Measurements from ENCODE around the gene SPACA5.
"Not testable (repeated sequence)": the region's sequence is repeated elsewhere in the genome, so short reads cannot be mapped to it uniquely, and the experiment has no call there.

SPACA5 gene

DNA sequence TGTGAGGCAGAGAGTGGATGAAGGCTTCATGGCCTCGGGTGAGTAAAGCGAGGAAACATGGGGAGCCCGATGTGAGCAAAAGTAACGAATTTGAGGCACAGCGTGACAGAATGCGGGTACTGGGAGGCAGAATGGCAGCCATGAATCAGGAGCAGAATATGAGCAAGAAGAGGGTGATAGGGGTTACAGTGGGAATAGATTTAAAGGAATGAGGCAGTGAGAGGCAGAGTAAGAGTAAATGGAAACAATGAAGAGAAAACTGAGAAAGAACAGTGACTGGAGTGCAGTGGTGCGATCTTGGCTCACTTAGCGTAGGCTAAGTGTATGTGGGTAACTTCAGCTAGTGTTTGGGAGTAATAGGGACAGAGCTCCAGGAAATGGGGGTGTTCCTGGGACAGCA is at the start of gene SPACA5:
Gene SPACA5 (plus strand): TSS at position 301 of the 400 bp plus-strand sequence. CDS start 815 bp downstream, outside the sequence.
- DNase-seq = not testable (repeated sequence)

DNA sequence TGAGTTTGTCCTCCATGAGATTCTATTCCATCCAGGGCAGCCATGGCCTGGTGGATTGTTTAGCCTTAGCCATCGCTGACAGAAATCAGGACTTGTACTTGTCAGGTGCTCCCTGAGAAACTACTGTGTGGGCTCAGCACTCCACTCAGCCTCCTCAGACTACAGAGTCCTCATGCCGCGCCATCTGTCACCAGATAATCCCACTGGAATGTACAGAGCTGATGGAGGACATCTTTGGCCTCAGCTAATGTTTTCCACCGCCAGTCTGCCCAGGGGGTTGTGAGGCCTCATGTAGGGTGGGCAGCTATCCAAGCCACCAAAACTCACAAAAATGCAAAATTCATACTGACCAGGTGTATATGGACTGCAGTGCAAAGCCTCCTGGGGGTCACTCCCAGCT is 48.6 kb upstream of the SPACA5 start:
- DNase-seq = not testable (repeated sequence)

DNA sequence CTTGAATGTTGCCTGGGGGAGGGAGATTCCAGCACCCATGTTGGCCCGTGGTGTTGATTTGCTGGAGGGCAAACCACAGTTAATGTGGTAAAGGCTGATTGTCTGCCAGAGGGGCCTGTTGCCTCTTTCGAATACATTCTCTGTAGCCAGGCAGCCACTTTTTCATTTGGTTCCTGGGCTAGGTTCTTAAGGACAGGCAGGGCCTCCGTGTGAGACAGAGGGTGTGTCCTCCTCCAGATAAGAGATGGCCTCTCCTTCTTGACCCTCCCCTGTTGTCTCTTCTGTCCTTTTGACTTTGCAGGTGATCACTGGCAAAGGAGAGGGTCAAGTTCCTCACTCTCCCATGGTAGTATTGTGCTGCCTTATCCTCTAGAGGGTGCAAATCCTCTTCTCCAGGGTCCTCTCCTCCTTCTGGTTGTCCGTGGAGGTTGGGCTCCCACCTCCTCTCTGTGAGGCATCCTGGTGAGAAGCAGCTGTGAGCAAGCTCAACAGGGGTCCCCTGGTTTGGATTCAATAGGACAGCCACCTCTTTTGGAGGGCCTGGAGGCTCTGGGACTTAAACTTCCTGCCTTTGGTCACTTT is 47.9 kb upstream of the SPACA5 start:
- DNase-seq = peak; percentile 62

DNA sequence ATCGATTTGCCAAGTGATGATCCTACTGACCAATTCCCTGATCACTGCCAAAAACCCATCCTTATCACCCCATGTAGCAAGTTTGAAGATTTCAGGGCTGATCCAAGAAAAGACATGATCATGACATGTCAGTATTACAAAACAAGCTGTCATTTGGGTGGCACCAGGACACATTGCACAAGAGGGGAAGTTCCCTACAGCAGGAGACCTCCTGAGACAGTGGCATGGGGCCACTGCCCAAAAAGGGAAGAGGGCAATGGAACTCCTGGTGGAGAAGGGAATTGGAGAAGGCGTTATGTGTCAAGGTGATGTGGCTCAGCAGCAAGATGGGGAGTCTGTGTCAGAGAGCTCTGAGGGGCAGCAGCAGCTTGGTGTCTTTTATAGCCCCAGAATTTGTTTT is 46.4 kb upstream of the SPACA5 start:
- DNase-seq = no peak

DNA sequence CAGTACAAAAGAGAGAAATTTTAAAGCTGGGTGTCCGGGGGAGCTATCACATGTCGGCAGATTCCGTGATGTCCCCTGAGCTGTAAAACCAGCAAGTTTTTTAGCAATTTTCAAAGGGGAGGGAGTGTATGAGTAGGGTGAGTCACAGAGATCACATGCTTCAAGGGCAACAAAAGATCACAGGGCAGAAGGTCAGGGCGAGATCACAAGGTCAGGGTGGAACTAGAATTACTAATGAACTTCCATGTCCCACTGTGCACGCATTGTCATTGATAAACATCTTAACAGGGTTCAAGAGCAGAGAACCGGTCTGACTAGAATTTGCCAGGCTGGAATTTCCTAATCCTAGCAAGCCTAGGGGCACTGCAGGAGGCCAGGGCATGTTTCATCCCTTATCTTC is 45.0 kb upstream of the SPACA5 start:
- not testable (repeated sequence) for DNase-seq

DNA sequence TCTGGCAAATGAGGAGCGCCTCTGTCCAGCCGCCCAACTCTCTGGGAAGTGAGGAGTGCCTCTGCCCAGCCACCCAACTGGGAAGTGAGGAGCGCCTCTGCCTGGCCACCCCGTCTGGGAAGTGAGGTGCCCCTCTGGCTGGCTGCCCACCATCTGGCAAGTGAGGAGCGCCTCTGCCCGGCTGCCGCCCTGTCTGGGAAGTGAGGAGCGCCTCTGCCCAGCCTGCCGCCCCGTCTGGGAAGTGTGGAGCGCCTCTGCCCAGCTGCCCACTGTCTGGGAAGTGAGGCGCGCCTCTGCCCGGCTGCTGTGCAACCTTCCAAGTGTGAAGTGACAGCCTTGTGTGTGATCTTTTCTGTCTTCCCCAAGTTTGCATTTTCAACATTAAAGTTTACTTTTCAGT is 41.3 kb upstream of the SPACA5 start:
- not testable (repeated sequence) for DNase-seq

DNA sequence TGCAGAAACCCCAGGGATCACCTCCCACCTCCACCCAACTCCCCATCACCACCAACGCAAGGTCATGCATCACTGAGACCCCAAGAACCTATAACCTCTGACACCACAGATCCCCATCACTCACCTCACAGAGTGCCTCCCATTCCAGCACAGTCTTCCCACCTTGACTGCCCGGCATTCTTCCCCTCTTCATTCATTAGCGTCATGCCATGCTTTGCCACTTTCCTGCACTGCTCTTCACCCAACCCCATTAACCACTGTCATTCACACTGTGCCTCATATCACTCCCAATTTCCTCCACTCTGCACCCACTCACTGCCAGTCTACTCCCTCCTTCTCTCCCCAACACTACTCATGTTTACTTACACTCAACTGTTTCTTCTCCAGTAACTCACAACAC is 33.6 kb upstream of the SPACA5 start:
- no peak for DNase-seq

DNA sequence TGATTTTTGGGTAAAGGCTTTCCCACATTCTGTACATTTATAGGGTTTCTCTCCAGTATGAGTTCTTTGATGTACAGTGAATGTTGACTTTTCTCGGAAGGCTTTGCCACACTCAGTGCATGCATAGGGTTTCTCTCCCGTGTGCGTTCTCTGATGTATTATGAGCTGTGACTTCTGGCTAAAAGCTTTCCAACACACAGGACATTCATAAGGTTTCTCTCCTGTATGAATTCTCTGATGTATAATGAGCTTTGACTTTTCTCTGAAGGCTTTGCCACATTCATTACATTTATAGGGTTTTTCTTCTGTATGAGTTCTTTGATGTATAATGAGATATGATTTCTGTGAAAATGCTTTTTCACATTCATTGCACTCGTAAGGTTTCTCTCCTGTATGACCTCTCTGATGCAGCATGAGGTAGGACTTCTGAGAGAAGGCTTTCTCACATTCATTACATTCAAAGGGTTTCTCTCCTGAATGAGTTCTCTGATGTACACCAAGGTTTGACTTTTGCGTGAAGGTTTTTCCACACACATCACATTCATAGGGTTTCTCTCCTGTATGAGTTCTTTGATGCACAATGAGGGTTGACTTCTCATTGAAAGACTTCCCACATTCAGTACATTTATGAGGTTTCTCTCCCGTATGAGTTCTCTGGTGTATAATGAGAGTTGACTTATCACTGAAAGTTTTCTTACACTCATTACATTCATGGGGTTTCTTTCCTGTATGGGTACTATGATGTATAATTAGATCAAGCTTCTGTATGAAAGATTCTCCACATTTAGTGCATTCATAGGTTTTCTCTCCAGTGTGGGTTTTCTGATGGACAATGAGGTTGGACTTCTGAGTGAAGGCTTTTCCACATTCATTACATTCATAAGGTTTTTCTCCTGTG is 30.3 kb upstream of the SPACA5 start:
- DNase-seq = no peak

DNA sequence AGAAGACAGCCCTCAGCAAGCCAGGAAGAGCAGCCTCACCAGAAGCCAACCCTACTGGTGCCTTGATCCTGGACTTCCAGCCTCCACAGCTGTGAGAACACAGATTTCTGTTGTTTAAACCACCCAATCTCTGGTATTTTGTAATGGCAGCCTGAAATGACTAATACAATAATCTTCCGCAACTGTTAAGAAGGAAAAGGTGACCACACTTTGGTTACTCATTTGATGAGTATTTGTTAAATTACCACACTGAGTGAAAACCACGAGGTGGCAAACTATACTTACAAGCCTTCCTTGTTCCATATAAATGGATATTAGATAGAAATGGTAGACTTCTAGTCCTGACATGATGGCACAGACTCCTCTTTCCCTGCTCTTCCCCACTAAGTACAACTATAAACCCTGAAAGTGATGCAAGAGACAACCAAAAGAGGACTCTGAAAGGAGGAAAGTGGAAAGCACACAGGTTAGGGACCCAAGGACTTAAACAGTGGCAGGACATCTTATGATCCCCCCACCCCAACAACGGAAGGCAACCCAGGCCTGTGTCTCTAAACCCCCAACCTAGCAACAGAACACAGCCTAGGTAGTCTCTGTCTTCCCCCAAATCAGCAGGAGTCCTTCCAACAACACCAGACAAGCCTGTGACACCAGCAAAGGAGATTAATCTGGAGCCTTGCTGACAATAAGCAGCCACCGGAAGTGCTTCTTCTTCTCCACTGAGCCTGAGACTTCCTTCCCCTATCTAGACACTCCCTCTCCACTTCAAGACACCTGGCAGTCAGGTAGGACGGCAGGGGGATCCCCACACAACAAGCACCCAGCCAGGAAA is 15.3 kb upstream of the SPACA5 start:
- DNase-seq = no peak

DNA sequence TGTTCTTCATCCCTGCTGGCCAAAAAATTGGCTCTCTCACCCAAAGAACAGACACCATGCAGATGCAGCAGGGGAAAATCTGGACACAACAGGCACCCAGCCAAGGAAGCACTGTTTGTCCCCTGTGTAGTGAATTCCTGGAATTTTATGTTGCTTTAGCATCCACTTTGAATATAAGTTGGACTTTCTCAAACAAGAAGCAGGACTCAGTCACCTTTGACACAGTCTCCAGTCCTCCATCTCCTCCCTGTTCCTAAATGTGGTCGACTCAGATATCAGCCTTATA is 14.8 kb upstream of the SPACA5 start:
- DNase-seq = no peak

DNA sequence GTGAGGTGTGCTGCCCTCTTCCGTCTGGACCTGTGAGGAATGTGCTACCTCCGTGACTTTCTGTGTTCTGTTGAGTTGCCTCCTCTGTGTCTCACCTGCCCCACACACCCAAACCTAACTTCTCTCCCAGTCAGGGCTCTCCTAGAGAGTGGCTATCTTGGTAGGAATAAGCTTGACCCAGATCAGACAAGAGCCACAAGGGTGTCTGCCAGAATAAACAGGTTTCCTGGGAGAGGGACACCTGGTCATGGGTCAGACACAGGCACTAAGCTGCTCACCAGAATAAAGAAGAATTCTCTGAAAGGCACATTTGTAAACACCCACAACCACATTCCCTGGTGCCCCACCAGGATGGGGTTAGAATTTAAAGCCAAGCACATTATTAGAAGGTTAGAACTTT is 14.1 kb upstream of the SPACA5 start:
- no peak for DNase-seq

DNA sequence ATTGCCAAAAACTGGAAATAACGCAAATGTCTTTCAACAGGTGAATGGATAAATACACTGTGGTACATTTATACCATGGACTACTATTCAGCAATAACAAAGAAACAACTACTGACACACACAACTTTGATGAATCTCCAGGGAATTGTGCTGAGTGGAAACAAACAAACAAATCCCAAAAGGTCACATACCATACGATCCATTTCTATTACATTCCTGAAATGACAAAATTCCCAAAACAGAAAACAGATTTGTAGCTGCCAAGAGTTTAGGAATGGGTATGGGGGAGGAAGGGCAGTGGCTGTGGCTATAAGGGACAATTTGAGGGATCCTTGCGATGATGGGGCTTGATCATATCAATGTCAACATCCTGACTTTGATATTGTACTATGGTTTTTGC is 5.5 kb upstream of the SPACA5 start:
- DNase-seq = no peak

DNA sequence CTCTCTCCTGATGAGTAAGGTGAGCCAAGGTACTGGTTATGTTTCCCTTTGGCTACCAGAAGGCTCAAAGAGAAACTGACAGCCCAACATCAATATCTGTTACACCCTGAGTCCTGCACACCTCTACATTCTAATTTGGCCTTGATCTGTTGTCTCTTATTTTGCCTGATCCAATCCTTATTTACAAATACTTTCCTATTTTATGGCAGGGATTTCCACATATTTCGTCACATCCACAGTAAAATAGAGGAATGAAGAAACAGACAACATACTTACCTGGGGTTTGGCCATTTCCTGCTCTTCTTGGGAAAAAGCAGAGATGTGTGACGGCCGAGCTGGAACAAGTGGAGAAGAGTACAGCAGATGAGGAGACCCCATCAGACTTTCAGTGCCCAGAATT is 4.5 kb upstream of the SPACA5 start:
- DNase-seq = no peak

DNA sequence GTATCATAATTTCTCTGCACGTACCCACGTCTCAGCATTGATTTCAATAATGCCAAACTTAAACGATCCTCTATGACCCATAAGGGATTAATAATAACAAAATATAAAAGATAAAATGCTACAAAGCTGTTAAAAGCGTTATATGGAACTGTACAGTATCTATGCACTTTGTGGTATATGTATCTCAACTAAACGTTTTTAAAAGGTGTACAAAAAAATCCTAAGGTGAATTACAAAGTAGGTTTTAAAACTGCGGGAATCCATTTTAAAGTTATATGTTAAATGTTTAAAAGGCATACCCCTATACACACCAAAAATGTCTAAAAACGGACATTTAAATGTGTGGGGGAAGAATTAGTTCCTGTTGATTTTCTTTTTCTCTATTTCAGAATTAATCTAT is 3.9 kb upstream of the SPACA5 start:
- no peak for DNase-seq

DNA sequence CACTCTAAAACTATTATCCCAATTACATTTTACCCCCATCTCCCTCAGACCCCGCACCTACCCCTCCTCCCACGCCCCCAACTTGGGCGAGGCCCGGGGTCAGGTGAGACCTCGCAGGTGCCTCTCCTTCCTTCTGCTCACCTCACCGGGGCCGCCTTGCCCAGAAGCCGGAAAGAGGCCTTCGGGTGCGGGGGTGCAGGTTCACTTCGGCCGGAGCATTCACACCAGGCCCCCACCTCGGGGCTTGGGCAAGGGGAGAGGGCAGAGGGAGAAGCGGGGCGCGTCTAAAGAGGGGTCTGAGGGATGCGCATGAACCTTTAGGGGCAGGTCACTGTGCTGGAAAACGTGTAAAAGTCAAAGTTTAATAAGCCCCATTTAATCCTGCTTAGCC is 3.4 kb upstream of the SPACA5 start:
- peak; percentile 24 for DNase-seq

DNA sequence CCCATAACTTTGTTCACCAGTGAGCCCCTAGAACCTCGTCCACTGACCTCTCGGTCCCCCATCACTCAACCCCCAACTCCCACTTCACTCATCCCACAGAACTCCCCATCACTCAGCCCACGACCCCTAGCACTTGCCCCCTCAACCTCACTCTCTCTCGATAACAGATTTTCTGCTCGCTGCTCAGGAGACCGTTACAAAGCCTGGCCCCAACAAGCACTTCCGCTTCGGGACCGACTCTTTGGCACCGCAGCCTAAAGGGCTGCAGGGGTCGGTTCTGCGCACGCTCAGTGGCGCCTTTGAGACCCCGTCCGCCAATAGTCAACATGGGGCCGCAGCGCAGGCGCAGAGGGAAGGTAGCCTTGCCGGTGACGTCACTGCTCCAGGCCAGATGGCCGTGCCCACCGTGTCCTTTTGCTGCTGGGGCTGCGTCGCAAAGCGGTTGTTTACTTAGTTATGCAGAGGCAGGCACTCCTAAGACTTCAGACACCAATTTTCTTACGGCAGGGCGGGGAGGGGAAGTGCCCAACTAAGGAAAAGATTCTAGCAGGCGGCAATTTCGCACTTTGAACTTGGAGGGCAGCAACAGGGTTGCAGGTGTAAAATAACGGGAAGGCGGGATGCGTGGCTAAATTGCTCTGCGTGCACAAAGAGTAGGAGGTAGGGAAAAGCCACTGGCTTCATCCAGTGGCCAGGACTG is 2.9 kb upstream of the SPACA5 start, which contains the start of gene ZNF182:
Gene ZNF182 (minus strand): TSS at position 232 of the 700 bp plus-strand sequence. CDS start 1,380 bp downstream, outside the sequence.
- DNase-seq = peak; percentile 96

DNA sequence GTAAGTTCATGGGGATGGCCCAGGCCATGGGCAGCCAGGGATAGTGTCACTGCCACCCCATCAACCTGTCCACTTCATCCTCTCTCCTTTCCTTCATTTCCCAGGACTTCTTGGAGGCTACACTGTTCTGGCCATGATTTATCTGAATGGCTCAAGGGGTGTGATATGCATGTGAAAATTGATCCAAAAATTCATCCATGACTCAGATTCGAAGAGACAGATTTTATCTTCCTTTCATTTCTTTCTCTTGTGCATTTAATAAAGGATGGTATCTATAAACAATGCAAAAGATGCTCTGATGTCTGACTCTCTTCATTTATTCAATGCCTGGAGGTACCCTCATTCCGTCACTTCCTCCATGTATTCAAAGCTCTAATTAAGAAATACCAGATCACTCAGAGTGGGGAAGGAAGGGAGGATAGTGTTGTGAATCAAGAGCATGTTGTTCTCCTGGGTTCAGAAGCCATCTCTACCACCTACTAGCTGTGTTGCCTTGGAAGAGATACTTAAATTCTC is 2.7 kb downstream of the SPACA5 start:
- DNase-seq = not testable (repeated sequence)

DNA sequence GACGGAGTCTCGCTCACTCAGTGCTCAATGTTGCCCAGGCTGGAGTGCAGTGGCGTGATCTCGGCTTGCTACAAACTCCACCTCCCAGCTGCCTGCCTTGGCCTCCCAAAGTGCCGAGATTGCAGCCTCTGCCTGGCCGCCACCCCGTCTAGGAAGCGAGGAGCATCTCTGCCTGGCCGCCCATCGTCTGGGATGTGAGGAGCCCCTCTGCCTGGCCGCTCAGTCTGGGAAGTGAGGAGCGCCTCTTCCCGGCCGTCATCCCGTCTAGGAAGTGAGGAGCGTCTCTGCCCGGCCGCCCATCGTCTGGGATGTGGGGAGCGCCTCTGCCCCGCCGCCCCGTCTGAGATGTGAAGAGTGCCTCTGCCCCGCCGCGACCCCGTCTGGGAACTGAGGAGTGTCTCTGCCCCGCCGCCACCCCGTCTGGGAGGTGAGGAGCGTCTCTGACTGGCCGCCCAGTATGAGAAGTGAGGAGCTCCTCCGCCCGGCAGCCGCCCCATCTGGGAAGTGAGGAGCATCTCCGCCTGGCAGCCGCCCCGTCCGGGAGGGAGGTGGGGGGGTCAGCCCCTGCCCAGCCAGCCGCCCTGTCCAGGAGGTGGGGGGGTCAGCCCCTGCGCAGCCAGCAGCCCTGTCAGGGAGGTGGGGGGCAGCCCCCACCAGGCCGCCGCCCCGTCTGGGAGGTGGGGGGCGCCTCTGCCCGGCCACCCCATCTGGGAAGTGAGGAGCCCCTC is 10.0 kb downstream of the SPACA5 start:
- not testable (repeated sequence) for DNase-seq

DNA sequence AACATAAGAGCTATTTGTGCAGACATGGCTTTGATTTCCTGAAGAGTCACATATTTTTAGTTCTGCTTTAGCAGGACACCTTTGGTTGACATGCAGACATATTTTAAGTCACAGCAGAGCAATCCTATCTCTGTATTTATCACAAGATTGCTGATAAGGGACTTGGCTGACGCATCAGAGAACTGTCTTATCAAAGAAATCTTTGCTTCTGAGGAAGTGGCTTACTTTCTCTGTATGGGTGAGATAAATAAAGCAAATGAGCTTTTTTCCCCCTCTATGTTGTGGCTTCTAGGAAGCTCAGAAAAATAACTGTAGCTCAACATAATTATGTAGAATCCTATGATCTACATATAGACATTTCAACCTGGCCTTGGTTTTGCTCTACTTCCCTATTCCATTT is 13.1 kb downstream of the SPACA5 start:
- DNase-seq = not testable (repeated sequence)

DNA sequence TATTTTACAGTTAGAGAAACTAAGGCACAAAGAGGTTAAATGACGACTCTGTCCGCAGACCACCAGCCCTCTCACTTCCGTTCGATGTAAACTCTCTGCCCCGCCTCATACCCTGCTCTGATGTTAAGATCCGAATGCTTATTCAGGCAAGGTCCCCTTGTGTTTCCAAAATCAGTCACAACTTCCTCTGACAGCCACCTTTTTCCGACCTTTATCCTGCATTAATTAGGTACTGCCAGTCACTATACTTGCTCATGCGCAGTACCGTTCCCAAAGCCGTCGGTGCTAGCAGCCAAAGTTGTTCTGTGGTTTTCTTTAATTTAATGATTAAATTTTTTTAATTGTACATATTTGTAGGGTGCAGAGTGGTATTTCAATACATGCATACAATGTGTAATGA is 13.7 kb downstream of the SPACA5 start:
- DNase-seq = not testable (repeated sequence)

DNA sequence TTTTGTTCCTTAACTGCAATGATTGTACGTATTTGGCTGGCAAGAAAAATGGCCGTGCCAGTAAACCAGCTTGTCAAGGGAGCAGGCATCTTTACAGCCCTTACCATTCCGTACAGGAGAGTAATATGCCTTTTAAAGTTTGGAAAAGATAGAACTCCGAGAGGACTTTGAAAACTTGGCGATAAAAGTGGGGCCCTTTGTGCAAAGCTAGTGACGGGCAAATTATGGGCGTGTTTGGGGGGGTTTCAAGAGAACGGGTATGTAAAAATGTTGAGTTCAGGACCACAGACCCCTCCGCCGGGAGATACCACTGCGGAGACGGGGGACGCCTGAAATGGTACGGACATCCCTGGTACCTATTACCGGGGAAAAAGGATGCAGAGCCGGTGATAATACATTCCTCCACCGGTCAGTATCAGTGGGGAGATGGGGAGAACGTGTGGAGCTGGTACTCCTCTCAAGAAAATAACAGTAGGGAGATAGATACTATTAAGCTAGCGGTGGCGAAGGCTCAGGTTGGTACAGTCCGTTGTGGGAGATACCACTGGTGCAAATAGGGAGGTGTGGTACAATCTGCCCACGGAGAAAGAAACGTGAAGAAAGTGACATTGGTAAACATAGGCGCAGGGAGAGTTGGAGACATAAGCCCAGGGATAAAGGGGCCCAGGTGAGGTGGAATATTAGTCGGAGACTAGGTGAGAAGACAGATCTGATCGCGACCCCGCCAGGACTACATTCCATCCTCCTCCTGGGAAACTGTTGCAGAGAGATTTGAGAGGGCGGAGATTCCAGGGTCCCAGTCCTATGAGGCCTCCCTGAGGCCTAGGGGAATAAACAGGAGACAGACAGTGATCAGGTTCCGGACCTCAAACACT is 14.5 kb downstream of the SPACA5 start:
- peak; percentile 87 for DNase-seq
